NCI-H1436 treated with DMSO at 0.1 percent for 48 hours (cell line): Measurements from ENCODE around the gene SEC14L2.
A peak's percentile ranks its signal among the peaks of the same experiment; 100 is the strongest.

Source experiments
- DNase-seq: peaks from one replicate; lab custom pipeline; 2025; lab: John Stamatoyannopoulos, UW

SEC14L2 gene

GRCh38 chr22:30396871-30397655 is at the start of gene SEC14L2:
TSS of gene SEC14L2 (plus strand) at chr22:30397018. CDS start at chr22:30397117, 99 bp downstream.
- DNase-seq = no peak

DNA sequence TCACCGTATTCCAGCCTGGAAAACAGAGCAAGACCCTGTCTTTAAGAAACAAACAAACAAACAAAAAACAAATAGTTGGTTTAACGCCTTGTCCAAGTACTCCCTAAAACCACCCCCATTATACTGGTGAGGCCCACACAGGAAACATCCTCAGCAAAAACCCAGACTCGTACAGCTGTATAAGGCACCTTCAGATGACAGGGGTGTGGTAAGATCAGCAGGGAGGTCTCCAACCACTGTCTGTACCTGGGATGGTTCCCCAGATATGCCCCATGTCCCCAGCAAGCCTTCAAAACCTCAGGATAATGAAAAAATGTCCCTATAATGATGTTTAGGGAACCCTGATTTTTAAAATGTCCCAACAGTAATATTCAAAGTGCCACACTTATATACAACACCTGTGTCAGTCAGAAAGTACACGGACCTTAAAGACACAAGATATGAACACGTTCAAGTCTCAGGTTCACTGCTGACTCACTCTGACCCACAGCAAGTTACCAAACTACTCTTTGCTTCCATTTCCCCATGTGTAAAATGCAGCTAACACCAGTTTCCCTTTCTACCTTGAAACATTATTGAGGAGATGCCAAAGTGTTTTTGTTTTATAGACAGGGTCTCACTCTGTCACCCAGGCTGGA is 49.4 kb upstream of the SEC14L2 start:
- no peak for DNase-seq

DNA sequence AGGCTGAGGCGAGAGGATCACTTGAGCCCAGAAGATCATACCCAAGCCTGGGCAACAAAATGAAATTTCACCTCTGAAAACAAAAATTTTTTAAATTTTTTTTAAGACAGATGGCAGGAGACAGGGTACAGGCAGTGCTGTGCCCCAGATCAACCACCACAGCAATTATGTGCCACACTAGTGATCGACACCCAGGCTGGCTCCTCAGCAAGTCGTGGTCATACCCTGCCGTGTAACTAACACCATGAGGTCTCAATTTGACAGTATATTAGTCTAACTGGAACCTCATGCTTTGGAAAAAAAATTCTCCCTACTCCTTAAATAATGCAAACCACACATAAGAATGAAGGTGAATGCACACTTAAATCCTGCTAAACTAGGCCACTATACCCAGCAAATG is 48.4 kb upstream of the SEC14L2 start:
- no peak for DNase-seq

DNA sequence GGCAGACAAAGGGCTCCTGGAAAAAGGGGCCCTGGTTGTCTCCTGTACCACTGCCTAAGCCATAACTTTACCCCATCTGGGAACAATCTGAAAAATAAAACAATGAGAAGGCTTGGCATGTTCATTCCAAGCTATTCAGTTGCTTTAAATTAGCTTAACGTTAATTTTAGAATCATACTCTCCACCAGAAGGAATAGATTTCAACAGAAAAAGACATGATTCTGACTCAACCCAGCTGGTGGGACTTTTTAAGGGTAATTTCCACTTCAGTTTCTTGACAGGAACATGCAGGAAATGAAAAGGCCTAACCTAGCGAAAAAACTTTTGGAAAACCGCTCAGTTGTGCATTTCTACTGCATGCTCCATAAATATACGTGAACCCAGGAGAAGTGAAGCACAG is 48.0 kb upstream of the SEC14L2 start:
- DNase-seq = no peak

- no peak for DNase-seq
These were observed 45.6 kb upstream of the SEC14L2 start for GRCh38 chr22:30351226-30351625.

- no peak for DNase-seq
These were observed 42.2 kb upstream of the SEC14L2 start for GRCh38 chr22:30354644-30355043.

DNA sequence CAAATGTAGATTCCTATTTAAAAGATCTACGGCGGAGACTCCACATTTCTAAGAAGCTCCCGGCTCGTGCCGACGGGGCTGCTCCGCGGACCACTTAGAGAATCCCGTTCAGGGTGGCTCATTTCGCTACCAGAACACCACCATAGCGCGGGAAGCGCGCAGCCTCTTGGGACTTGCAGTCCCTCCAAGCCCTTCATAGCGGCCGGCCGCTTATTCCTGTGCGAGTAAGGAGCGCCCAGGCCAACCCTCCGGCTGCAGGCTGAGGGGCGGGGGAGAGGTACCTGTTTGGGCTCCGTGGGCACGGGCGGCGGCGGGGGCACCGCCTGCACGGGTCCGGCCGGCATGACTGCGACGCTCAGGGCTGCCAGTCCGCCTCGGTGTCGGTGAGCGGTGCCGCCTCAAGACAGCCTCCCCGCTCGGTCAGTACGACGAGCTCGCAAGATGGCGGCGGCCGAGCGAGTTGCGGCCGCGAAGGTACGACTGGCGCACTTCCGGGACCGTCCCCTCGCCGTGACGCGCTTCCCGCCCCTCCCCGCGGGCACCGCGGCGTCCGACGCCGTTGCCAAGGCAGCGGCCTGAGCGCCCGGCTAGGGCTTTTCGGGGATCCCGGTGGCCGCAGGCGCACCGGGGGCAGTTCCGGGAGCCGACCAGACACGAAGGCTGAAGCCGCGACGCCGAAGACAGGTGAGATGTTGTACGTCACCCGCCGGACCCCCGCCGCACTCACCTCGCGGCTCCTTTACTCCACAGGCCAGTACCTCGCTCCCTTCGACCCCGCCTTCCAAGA is 40.2 kb upstream of the SEC14L2 start, which contains the start of the genes CCDC157 and SF3A1:
Gene CCDC157 (plus strand): TSS at position 559 of the 787 bp plus-strand sequence. CDS start 8,994 bp downstream, outside the sequence.
Gene SF3A1 (minus strand): TSS at position 446 of the 787 bp plus-strand sequence. CDS start 102 bp downstream, at position 344.
- peak; percentile 24 for DNase-seq

- no peak for DNase-seq
These were observed 39.6 kb upstream of the SEC14L2 start for GRCh38 chr22:30357236-30357570.

DNA sequence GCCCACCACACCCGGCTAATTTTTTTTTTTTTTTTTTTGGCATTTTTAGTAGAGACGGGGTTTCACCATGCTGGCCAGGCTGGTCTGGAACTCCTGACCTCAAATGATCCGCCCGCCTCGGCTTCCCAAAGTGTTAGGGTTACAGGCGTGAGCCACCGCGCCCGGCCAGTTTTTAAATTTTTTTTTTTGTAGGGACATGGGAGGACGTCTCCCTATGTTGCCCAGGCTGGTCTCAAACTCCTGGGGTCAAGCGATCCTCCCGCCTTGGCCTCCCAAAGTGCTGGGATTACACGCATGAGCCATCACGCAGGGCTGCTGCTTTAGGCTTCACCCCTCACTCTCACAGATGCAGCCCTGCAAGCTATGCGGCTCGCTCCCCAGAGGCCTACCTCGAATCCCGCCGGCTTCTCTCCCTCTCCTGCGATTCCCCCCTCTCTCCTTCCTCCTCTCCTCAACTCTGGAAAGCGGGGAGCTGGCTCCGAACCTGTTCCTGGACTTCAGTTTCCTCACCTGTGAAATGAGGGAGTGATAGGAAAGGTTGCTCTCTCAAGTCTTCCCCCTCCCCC is 39.1 kb upstream of the SEC14L2 start:
- no peak for DNase-seq

DNA sequence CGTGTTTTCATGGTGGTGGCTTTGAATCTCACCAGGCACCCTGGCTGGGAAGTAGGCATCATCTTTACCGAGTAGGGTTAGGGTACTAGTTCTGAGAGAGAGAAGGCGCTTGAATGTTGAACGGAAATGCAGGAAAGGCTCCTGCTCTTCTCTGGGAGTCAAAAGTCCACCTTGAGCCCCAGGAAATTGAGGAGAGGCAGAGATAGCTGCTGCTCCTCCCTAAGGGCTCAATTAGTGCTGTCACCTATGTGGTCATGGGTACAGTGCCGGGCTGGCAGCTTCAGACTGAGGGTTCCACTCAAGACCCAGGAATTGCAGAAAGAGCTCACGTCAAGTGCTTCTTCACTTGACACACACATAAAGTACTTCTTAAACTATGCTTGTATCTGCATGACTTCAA is 38.3 kb upstream of the SEC14L2 start:
- no peak for DNase-seq

DNA sequence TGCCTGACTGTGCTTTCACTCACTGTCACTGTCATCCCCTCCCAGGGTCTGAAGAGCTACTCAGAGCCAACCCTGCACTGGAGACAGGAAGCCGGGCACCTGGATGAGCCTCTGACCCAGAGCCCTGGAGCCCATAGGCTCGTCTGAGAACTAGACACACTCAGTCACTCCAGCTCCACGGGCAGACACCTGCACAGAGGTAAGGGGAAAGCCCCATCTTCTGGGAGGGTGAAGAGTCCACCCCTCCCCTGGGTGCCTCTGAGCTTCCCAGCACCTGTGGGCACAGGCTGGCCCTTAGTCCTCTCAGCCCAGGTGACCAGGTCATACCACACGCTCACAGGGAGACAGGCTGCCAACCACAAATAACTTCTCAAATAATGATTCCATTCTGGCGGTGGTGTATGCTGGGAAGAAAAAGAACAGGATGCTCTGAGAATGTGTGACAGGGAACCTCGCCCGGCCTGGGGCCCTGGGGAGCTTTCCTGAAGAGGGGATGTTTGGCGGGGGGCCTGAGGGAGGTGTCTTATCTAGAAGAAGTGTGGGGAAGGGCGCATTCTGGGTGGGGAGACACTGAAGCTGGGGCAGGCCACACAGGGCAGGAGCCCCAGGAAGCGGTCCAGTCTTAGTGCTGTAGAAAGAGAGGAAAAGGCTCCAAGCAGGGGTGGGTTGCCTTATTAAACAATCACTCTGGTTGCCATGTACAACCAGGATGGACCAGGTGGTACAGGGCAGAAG is 34.7 kb upstream of the SEC14L2 start:
- DNase-seq = no peak

- DNase-seq = no peak
These were observed 34.1 kb upstream of the SEC14L2 start for GRCh38 chr22:30362651-30363281.

GRCh38 chr22:30365891-30366290 is 30.9 kb upstream of the SEC14L2 start:
- DNase-seq = no peak

DNA sequence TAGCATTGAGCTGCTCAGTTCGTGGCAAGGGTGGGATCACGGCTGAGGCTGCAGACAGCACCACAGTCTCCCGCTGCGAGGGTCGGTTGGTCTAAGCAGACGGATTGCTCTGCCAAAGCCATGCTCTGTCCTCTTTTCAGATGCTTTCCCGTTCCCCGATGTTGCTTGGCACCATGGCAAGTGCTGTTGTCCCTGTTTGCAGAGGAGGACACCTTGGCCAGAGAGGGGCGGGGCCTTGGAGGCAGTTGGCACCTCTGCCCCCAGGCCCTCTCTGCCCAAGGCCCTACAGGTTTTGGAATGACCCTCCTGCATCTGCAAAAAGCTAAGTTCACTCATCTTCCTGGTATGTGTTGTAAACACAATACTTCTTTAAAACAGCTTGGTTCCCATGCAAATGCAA is 28.4 kb upstream of the SEC14L2 start:
- DNase-seq = no peak

DNA sequence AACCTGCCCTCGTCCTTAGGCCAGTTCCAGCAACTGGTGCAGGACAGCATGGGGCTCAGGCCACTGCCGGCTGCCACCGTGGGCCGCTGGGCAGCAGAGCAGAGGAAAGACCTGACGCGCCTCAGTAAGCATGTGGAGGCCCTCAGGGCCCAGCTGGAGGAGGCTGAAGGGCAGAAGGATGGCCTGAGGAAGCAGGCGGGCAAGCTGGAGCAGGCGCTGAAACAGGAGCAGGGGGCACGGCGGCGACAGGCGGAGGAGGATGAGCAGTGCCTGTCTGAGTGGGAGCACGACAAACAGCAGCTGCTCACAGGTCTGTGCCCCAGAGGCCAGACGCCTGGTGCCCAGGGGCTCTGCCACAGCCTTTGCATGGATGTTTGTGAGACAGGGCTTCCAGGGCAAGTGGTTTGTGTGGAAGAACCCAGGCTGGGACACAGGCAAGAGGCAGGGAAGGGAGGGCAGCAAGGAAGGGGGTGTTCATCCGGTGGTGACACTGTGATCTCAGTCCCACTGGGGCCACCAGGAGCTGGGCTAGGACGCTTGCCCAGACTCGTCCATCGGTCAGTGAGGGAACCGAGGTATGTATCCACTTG is 26.1 kb upstream of the SEC14L2 start:
- no peak for DNase-seq

DNA sequence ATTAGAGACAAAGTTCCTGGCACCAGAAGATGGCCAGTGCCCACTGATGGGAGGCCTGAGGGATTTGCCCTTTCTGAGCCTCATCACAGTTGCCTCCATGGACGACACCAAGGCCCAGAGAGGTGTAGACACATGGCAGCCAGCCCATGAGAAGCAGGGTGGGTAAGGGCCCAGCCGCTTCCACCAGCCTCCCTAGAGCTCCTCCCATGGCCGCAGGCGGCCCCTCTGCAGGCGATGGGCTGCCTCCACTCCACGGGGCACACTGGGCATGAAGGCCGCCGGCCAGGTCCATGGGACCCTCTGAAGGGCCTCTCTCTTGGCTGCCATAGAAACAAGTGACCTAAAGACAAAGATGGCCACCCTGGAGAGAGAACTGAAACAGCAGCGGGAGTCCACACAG is 25.5 kb upstream of the SEC14L2 start:
- no peak for DNase-seq

DNA sequence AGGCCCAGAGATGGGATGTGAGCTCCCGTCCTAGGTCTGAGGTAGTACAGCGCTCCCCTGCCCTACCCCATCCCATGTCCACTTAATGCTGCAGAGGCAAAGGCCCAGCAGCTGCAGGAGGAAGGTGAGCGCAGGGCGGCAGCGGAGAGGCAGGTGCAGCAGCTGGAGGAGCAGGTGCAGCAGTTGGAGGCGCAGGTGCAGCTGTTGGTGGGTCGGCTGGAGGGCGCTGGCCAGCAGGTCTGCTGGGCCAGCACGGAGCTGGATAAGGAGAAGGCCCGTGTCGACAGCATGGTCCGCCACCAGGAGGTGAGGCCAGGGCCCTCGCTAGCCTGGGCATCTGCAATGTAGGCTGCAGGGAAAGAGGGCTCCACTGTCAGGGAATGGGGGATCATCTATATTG is 24.8 kb upstream of the SEC14L2 start:
- no peak for DNase-seq

DNA sequence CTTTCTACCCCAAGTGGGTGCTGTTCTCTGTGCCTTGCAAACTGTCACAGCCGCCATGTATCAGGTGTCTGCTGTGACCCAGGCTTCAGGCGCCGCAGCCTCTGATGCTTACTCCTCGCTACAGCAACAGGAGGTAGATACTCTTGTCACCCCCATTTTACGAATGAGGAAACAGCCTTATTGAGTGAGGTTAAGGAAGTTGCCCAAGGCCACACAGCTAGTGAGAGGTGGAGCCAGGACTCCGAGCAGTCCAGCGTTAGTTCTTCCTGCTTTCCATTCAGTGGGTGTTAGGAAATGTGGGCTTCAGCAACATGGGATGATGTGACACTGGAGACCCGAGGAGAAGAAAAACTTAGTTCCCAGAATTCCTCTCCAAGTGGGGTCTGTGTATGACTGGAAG is 23.9 kb upstream of the SEC14L2 start:
- no peak for DNase-seq

DNA sequence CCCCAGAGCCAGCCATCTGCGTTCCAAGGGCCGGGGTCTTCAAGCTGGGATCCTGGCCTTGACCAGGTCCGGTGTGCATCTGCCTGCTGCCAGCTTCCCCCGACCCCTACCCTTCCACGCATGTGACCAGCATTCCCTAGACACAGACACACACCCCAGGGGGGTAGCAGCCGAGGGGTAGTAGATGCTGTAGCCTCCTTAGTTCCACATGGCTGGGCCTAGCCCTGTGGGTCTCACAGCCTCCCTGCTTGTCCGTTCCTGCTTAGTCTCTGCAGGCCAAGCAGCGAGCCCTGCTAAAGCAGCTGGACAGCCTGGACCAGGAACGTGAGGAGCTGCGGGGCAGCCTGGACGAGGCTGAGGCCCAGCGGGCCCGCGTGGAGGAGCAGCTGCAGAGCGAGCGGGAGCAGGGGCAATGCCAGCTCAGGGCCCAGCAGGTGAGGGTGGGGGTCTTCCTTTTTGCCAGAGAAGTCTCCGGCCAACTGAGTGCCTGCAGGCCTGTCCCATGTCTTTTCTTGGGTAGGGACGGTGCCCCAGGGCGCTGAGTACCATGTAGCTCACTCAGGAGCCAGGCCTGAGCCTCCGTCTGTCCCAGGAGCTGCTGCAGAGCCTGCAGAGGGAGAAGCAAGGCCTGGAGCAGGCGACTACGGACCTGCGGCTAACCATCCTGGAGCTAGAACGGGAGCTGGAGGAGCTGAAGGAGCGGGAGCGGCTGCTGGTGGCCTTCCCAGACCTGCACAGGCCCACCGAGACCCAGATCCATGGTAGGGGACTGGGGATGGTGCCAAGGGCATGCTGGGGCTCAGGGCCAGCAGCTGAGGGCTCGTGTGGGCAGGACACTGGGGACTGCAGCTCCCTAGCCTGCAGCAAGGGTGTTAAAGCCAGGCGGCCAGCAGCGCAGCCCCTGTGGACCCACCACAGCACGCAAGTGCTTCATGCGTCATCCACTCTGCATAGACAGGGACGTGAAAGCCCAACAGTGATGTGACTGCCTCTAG is 23.2 kb upstream of the SEC14L2 start:
- no peak for DNase-seq
